Measurements from ENCODE around the gene CRY2. TPM values are rescaled to one million over a fixed set of nuclear protein-coding genes. Genes with fewer than 3 reads are reported as not detected.

CRY2 gene
- total RNA-seq, 2 donors from 2014 or later = 24.6 to 65.9 TPM

GRCh38 chr11:45876401-45876800 is 29.1 kb downstream of the CRY2 start:
- intact Hi-C loops (cut with DNase I) = loop anchor here (10.0 kb wide), 1 partner anchor 128 kb away; no protein-coding TSS in a partner anchor
- WGBS, 2 donors = 59 to 69% methylated on average over 6 of the region's 6 CpGs
- Histone ChIP-seq H3K9me3 (no peaks in the 10 kb centered on the region), H3K4me3 (no peak overlapping the region), H3K4me1 (no peaks in the 10 kb centered on the region), H3K27me3 (no peaks in the 10 kb centered on the region), H3K27ac (no peak overlapping the region), H3K36me3 (replicated peaks in 1 of 2; ENCODE audit: insufficient read depth in 1 of 2, low read depth in 2 of 2) (peaks cover 6 to 20% of the 10 kb centered on the region in 2 donors)
- TF ChIP-seq POLR2A (IDR thresholded peaks at IDR 0.05) (no peak), CTCF (IDR thresholded peaks at IDR 0.05) (no peak)
- ATAC-seq = no peak
- no peak for DNase-seq

GRCh38 chr11:45877221-45877620 is 29.9 kb downstream of the CRY2 start:
- intact Hi-C loops (cut with DNase I) = loop anchor here (10.0 kb wide), 1 partner anchor 128 kb away; no protein-coding TSS in a partner anchor
- ATAC-seq (no peak), DNase-seq (no peak)
- Histone ChIP-seq H3K9me3 (no peaks in the 10 kb centered on the region), H3K27ac (no peak overlapping the region), H3K4me1 (no peaks in the 10 kb centered on the region), H3K36me3 (replicated peaks in 1 of 2; ENCODE audit: insufficient read depth in 1 of 2, low read depth in 2 of 2) (peaks cover 0 to 19% of the 10 kb centered on the region in 2 donors), H3K27me3 (no peaks in the 10 kb centered on the region), H3K4me3 (no peak overlapping the region)
- TF ChIP-seq CTCF (IDR thresholded peaks at IDR 0.05) (no peak), POLR2A (IDR thresholded peaks at IDR 0.05) (no peak)
- 85 to 87% methylated on average over 8 of the region's 8 CpGs for WGBS, 2 donors

- TF ChIP-seq POLR2A (IDR thresholded peaks at IDR 0.05) = no peak
- TF ChIP-seq CTCF (IDR thresholded peaks at IDR 0.05) = no peak
- Histone ChIP-seq H3K9me3 (no peaks in the 10 kb centered on the region), H3K27ac (no peak overlapping the region), H3K36me3 (replicated peaks in 1 of 2; ENCODE audit: insufficient read depth in 1 of 2, low read depth in 2 of 2) (peaks cover 0 to 19% of the 10 kb centered on the region in 2 donors), H3K27me3 (no peaks in the 10 kb centered on the region), H3K4me1 (no peaks in the 10 kb centered on the region), H3K4me3 (no peak overlapping the region)
- WGBS, 2 donors = 60 to 84% methylated on average over 3 of the region's 3 CpGs
- intact Hi-C loops (cut with DNase I) = loop anchor here (10.0 kb wide), 1 partner anchor 127 kb away; no protein-coding TSS in a partner anchor
- ATAC-seq (no peak), DNase-seq (no peak)
Measured at GRCh38 chr11:45877845-45878244, 30.6 kb downstream of the CRY2 start.

- H3K27ac ChIP-seq = no peak overlapping the region
- H3K36me3 ChIP-seq (replicated peaks in 1 of 2; ENCODE audit: insufficient read depth in 1 of 2, low read depth in 2 of 2) = peaks cover 0 to 17% of the 10 kb centered on the region in 2 donors
- H3K9me3 ChIP-seq = no peaks in the 10 kb centered on the region
- ATAC-seq = no peak
- WGBS, 2 donors = 88 to 96% methylated on average over 7 of the region's 7 CpGs
- no peak overlapping the region for H3K4me3 ChIP-seq
- no peak for DNase-seq
- TF ChIP-seq POLR2A (IDR thresholded peaks at IDR 0.05) (no peak), CTCF (IDR thresholded peaks at IDR 0.05) (no peak)
- intact Hi-C loops (cut with DNase I) = loop anchor here (10.0 kb wide), 1 partner anchor 125 kb away; no protein-coding TSS in a partner anchor
- peaks cover 2% of the 10 kb centered on the region for H3K4me1 ChIP-seq
- no peaks in the 10 kb centered on the region for H3K27me3 ChIP-seq
Measured at GRCh38 chr11:45879803-45880686, 32.8 kb downstream of the CRY2 start.
